Inflammatory macrophage treated with lipopolysaccharide for 1 hour (primary cell): Measurements from ENCODE around the gene RBM38.
"Not testable (repeated sequence)": the region's sequence is repeated elsewhere in the genome, so short reads cannot be mapped to it uniquely, and the experiment has no call there.

Experiments
- DNase-seq, 2 donors: peaks; one replicate each; pipeline ENCODE4 v3.0.0-alpha.2; 2020 to 2022

RBM38 gene

GRCh38 chr20:57405236-57406016, 14.2 kb downstream of the RBM38 start:
- no peak for DNase-seq

GRCh38 chr20:57407541-57407956, 16.4 kb downstream of the RBM38 start:
- DNase-seq = no peak

- DNase-seq = no peak
Observed at GRCh38 chr20:57408131-57408530, 16.9 kb downstream of the RBM38 start.

- DNase-seq = no peak
Observed at GRCh38 chr20:57408536-57409233, 17.5 kb downstream of the RBM38 start.

- DNase-seq = no peak
Observed at GRCh38 chr20:57409316-57409671, 18.1 kb downstream of the RBM38 start.

- no peak for DNase-seq
Observed at GRCh38 chr20:57409672-57410397, 18.6 kb downstream of the RBM38 start.

- no peak for DNase-seq
Observed at GRCh38 chr20:57410398-57410920, 19.3 kb downstream of the RBM38 start.

GRCh38 chr20:57410924-57411323, 19.7 kb downstream of the RBM38 start:
- no peak for DNase-seq

GRCh38 chr20:57411406-57412283, 20.4 kb downstream of the RBM38 start:
- no peak for DNase-seq

GRCh38 chr20:57412347-57413029, 21.3 kb downstream of the RBM38 start:
- no peak for DNase-seq

GRCh38 chr20:57413986-57414385, 22.8 kb downstream of the RBM38 start:
- no peak for DNase-seq

- DNase-seq = no peak
Observed at GRCh38 chr20:57414867-57415592, 23.8 kb downstream of the RBM38 start.

GRCh38 chr20:57415771-57416170, 24.6 kb downstream of the RBM38 start:
- no peak for DNase-seq

- no peak for DNase-seq
Observed at GRCh38 chr20:57416296-57417022, 25.3 kb downstream of the RBM38 start.

- no peak for DNase-seq
Observed at GRCh38 chr20:57417051-57417689, 26.0 kb downstream of the RBM38 start.

- no peak for DNase-seq
Observed at GRCh38 chr20:57417830-57418780, 26.9 kb downstream of the RBM38 start.

GRCh38 chr20:57419479-57419878, 28.3 kb downstream of the RBM38 start:
- DNase-seq = not testable (repeated sequence)

GRCh38 chr20:57420571-57421252, 29.5 kb downstream of the RBM38 start:
- no peak for DNase-seq
